ENCODE results near the gene UFSP2. TPM values are rescaled to one million over a fixed set of nuclear protein-coding genes. Genes with fewer than 3 reads are reported as not detected.

UFSP2 gene
- total RNA-seq, 6 donors from 2014 or later, result 14.1 to 44.0 (median 25.7) TPM

DNA sequence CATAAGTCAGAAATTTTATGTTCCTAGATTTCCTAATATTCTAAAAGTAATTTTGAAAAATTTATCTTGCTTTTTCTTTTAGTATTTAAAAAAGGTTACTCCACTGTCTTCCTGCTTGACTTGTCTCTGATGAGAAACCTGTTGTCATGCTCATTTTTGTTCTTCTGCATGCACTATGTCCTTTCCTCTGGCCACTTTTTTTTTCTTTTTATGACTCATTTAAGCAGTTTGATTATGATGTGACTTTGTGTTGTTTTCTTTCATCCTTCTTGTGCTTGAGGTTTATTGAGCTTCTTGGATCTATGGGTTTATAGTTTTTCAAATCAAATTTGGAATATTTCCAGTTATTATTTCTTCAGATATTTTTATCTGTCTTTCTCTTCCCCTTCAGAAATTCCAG lies 12.0 kb upstream of the UFSP2 start:
- Histone ChIP-seq H3K4me1 (no peaks in the 10 kb centered on the region), H3K9me3 (no peaks in the 10 kb centered on the region), H3K27ac (no peak overlapping the region), H3K36me3 (no peaks in the 10 kb centered on the region), H3K4me3 (no peak overlapping the region), H3K27me3 (no peaks in the 10 kb centered on the region)
- DNase-seq (no peak), ATAC-seq (ENCODE audit: low FRiP score in 2 of 2) (no peak)
- TF ChIP-seq, protein P1, sequence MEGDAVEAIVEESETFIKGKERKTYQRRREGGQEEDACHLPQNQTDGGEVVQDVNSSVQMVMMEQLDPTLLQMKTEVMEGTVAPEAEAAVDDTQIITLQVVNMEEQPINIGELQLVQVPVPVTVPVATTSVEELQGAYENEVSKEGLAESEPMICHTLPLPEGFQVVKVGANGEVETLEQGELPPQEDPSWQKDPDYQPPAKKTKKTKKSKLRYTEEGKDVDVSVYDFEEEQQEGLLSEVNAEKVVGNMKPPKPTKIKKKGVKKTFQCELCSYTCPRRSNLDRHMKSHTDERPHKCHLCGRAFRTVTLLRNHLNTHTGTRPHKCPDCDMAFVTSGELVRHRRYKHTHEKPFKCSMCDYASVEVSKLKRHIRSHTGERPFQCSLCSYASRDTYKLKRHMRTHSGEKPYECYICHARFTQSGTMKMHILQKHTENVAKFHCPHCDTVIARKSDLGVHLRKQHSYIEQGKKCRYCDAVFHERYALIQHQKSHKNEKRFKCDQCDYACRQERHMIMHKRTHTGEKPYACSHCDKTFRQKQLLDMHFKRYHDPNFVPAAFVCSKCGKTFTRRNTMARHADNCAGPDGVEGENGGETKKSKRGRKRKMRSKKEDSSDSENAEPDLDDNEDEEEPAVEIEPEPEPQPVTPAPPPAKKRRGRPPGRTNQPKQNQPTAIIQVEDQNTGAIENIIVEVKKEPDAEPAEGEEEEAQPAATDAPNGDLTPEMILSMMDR (IDR thresholded peaks at IDR 0.05), result no peak
- TF ChIP-seq POLR2A (IDR thresholded peaks at IDR 0.05), result no peak
- no peak for TF ChIP-seq POLR2AphosphoS5 (IDR thresholded peaks at IDR 0.05)
- no peak for TF ChIP-seq EP300 (IDR thresholded peaks at IDR 0.05)

DNA sequence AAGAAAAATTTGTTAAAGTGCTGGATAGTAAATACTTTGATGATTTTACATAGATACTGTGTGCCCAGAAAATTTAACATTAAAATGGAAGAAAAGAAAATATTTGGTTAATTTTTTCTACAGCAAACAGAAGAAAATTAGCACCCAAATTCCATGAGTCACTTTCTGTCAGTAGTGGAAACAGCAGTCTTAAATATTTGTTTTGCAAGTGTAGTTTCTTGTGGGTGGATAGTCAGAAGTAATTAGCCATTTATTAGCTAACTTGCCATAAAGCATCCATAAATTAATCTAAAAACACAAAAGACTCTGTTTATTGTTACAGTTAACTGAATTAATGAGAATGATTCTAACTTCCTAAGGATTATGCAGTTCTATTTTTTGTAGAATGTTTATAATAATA lies 9.7 kb upstream of the UFSP2 start:
- no peaks in the 10 kb centered on the region for H3K27me3 ChIP-seq
- ATAC-seq (ENCODE audit: low FRiP score in 2 of 2), result no peak
- no peak overlapping the region for H3K27ac ChIP-seq
- H3K9me3 ChIP-seq, result no peaks in the 10 kb centered on the region
- H3K4me3 ChIP-seq, result no peak overlapping the region
- no peaks in the 10 kb centered on the region for H3K36me3 ChIP-seq
- no peak for DNase-seq
- TF ChIP-seq POLR2AphosphoS5 (IDR thresholded peaks at IDR 0.05) (no peak), POLR2A (IDR thresholded peaks at IDR 0.05) (no peak), EP300 (IDR thresholded peaks at IDR 0.05) (no peak)
- TF ChIP-seq, protein P1 (IDR thresholded peaks at IDR 0.05), result no peak
- no peaks in the 10 kb centered on the region for H3K4me1 ChIP-seq

DNA sequence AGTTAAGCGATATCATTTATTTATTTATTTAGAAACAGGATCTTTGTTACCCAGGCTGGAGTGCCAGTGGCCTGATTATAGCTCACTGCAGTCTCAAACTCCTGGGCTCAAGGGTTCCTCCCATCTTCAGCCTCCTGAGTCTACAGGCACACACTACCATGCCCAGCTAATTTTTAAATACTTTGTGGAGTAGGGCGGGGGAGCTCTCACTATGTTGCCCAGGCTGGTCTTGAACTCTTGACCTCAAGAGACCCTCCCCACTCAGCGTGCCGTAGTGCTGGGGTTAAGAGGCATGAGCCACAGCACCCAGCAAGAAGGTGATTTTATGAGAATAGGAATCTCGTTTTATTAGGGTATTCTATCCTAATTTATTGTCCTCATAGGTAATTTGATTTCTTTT lies 3.9 kb upstream of the UFSP2 start:
- H3K9me3 ChIP-seq, result no peaks in the 10 kb centered on the region
- DNase-seq, result no peak
- H3K27me3 ChIP-seq, result no peaks in the 10 kb centered on the region
- ATAC-seq (ENCODE audit: low FRiP score in 2 of 2), result no peak
- no peak for TF ChIP-seq EP300 (IDR thresholded peaks at IDR 0.05)
- TF ChIP-seq, protein P1 (IDR thresholded peaks at IDR 0.05), result no peak
- no peak for TF ChIP-seq POLR2AphosphoS5 (IDR thresholded peaks at IDR 0.05)
- no peak for TF ChIP-seq POLR2A (IDR thresholded peaks at IDR 0.05)
- H3K27ac ChIP-seq, result no peak overlapping the region
- 67 to 83% methylated on average over 4 to 5 of the region's 5 CpGs for WGBS, 2 donors
- no peaks in the 10 kb centered on the region for H3K36me3 ChIP-seq
- peaks cover 0 to 8% (median 7%) of the 10 kb centered on the region in 4 donors for H3K4me1 ChIP-seq
- no peak overlapping the region for H3K4me3 ChIP-seq

DNA sequence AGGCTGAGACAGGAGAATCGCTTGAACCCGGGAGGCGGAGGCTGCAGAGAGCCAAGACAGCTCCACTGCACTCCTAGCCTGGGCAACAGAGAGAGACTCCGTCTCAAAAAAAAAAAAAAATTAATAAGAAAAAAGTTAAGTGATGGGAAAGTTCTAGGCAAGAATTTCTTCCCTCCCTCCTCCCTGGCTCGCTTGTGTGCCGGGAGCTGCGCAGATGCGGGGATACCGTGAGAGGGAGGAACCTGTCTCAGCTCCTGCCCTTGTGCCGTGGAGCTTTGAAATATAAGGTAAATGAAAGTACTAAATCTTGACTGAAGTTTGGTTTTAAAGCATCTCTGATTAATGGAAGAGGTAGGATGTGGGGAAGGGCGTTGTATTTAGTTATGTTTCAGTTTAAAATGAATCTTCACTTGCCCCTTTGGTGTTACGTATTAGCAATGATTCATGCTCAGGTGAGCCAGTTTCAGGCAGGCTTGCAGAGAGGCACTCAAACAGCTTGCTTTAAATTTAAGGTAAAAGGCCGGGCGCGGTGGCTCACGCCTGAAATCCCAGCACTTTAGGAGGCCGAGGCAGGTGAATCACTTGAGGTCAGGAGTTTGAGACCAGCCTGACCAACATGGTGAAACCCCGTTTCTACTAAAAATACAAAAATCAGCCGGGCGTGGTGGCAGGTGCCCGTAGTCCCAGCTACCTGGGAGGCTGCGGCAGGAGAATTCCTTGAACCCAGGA lies 1.4 kb upstream of the UFSP2 start:
- Histone ChIP-seq H3K36me3 (no peaks in the 10 kb centered on the region), H3K9me3 (no peaks in the 10 kb centered on the region), H3K27ac (no peak overlapping the region), H3K4me1 (peaks cover 6 to 22% (median 14%) of the 10 kb centered on the region in 4 donors), H3K4me3 (no peak overlapping the region), H3K27me3 (no peaks in the 10 kb centered on the region)
- DNase-seq, result peak in 1 of 2 donors; percentile 42
- no peak for ATAC-seq (ENCODE audit: low FRiP score in 2 of 2)
- TF ChIP-seq, protein P1 (IDR thresholded peaks at IDR 0.05), result no peak
- TF ChIP-seq POLR2AphosphoS5 (IDR thresholded peaks at IDR 0.05) (no peak), EP300 (IDR thresholded peaks at IDR 0.05) (no peak), POLR2A (IDR thresholded peaks at IDR 0.05) (no peak)
- 89 to 92% methylated on average over 22 of the region's 22 CpGs for WGBS, 2 donors

Data from upper lobe of left lung (tissue), 6 donors.